ENCODE data around the gene MRGPRF. TPM values are rescaled to one million over a fixed set of nuclear protein-coding genes. Genes with fewer than 3 reads are reported as not detected.

Gene MRGPRF
- total and polyA plus RNA-seq, 2 of the 8 experiments (the other 6 are each of a cell fraction or from before 2014, with no cell fraction given): 7.5 to 11.0 TPM

- H3K79me1 ChIP-seq (ENCODE audit: low read depth, low read length): peaks cover 18% of the 10 kb centered on the region
- no peaks in the 10 kb centered on the region for H3K9me3 ChIP-seq (ENCODE audit: insufficient read depth in 2 of 2, low read depth in 1 of 2, low read length in 1 of 2)
- H3K4me1 ChIP-seq (replicated peaks in 1 of 4; ENCODE audit: control insufficient read depth in 3 of 4, insufficient read depth in 4 of 4, low read length in 3 of 4): peaks cover 0 to 9% (median 2%) of the 10 kb centered on the region in 4 experiments; a peak in 3 of 7 replicates
- TF ChIP-seq MAX (IDR thresholded peaks at IDR 0.05) (no peak), SIRT6 (IDR thresholded peaks at IDR 0.05; ENCODE audit: low read length) (no peak)
- ChIA-PET CTCF (ENCODE audit: partially characterized antibody) (no interaction called here), POLR2A (ENCODE audit: partially characterized antibody) (interaction anchor here (0.7 to 2.2 kb wide), 2 partner anchors 50 to 150 kb away, joined by 4 to 6 read pairs; no protein-coding TSS in a partner anchor)
- H3K27ac ChIP-seq (ENCODE audit: low read depth, low read length): no peak overlapping the region
- no peak overlapping the region for H4K91ac ChIP-seq (replicated peaks; ENCODE audit: insufficient read length, low read length)
- no peak overlapping the region for H4K8ac ChIP-seq (ENCODE audit: extremely low read depth, insufficient read depth, low read length)
- no peak overlapping the region for H3K56ac ChIP-seq (replicated peaks; ENCODE audit: insufficient read length, low read depth, low read length)
- no peak for FAIRE-seq
- H3K14ac ChIP-seq (ENCODE audit: insufficient read length): no peak overlapping the region
- H2BK5ac ChIP-seq (ENCODE audit: low read depth, low read length): no peak overlapping the region; the same call in 1 of the 2 replicates
- no peaks in the 10 kb centered on the region; the same call in 1 of the 2 replicates for H3K23me2 ChIP-seq (ENCODE audit: low read depth, low read length)
- H3K9ac ChIP-seq (replicated peaks in 1 of 4; ENCODE audit: extremely low read depth in 1 of 4, low read depth in 3 of 4, low read length in 3 of 4): no peak overlapping the region; a peak in 2 of 7 replicates
- no peak overlapping the region for H4K5ac ChIP-seq (ENCODE audit: insufficient read length, low read depth, low read length)
- H3K4me2 ChIP-seq (ENCODE audit: insufficient read depth in 1 of 2, low read depth in 2 of 2, low read length in 2 of 2): no peak overlapping the region
- DNase-seq (ENCODE audit: low read depth in 1 of 2, low spot score in 2 of 2): no peak
- no peak overlapping the region for H3K4me3 ChIP-seq (ENCODE audit: extremely low read depth in 1 of 4, insufficient read depth in 2 of 4, low read depth in 3 of 4, low read length in 4 of 4)
- H2BK12ac ChIP-seq (ENCODE audit: low read depth, low read length): no peak overlapping the region
- H3K18ac ChIP-seq (ENCODE audit: extremely low read depth, low read length): no peak overlapping the region
- peaks cover 0 to 8% (median 1%) of the 10 kb centered on the region in 4 experiments; a peak in 4 of 8 replicates for H3K36me3 ChIP-seq (ENCODE audit: control insufficient read depth in 2 of 4, insufficient read depth in 4 of 4, low read length in 3 of 4)
- H4K20me1 ChIP-seq (replicated peaks in 1 of 2; ENCODE audit: control insufficient read depth in 1 of 2, insufficient read depth in 2 of 2, low read length in 2 of 2): peaks cover 6 to 20% of the 10 kb centered on the region in 2 experiments
- no peak overlapping the region for H2AK5ac ChIP-seq (ENCODE audit: low read depth, low read length)
- H2BK15ac ChIP-seq (ENCODE audit: low read length): no peak overlapping the region
- H2AFZ ChIP-seq (ENCODE audit: low read length): no peak overlapping the region
- H3K79me2 ChIP-seq (ENCODE audit: control insufficient read depth in 1 of 2, insufficient read depth in 2 of 2, low read length in 2 of 2): peaks cover 7 to 50% of the 10 kb centered on the region in 2 experiments; a peak in 3 of 4 replicates
- H2BK20ac ChIP-seq (ENCODE audit: low read length): no peak overlapping the region
- H3K23ac ChIP-seq (ENCODE audit: insufficient read length): no peak overlapping the region
- no peak overlapping the region for H2BK120ac ChIP-seq (replicated peaks; ENCODE audit: low read depth, low read length)
- 89% methylated on average over 18 of the region's 18 CpGs; no CpG with 5 or more reads in 1 of the 2 experiments for WGBS, 2 experiments (ENCODE audit: extremely low coverage in 1 of 2, insufficient coverage in 1 of 2, insufficient read length in 1 of 2, insufficient replicate concordance in 2 of 2, low coverage in 1 of 2, low lambda C conversion rate in 2 of 2, missing lambda C conversion rate in 1 of 2)
- no peaks in the 10 kb centered on the region for H3K27me3 ChIP-seq (replicated peaks in 1 of 4; ENCODE audit: control insufficient read depth in 3 of 4, extremely low read depth in 1 of 4, insufficient read depth in 3 of 4, low read length in 3 of 4)
- H3K4ac ChIP-seq (replicated peaks; ENCODE audit: insufficient read length, low read depth, low read length): no peak overlapping the region
Measured at GRCh38 chr11:69050592-69051380, 37.7 kb upstream of the MRGPRF start.

Data from H1 (cell line).